Measurements from ENCODE around the gene CCL18.

DNA sequence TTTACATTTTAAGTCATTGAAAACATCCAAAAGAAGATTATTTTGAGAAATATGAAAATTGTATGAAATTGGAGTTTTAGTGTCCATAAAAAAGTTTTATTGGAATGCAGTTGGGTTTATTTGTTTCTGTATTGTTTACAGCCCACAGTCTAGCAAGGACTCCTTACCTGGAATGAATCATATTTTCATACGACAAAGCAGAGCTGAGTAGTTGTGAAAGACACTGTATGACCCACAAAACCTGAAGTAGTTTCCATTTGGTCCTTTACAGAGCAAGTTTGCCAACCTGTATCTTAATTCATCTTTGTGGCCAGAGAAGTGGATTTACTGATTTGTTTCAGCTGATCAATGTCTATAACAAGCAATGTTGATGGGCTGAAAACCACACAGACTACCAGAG lies 10.3 kb downstream of the CCL18 start:
- TF ChIP-seq CTCF (IDR thresholded peaks at IDR 0.05; ENCODE audit: insufficient read depth, low read depth, low read length): no peak
- no peak for TF ChIP-seq EZH2 (IDR thresholded peaks at IDR 0.05; ENCODE audit: insufficient read depth, low read length)
